ENCODE measurements around the gene LSAMP.

LSAMP gene

GRCh38 chr3:116148881-116149851 lies 296.1 kb downstream of the LSAMP start:
- H3K4me1 ChIP-seq (ENCODE audit: insufficient read depth, low read length, poor library complexity, severe bottlenecking), result no peaks in the 10 kb centered on the region

GRCh38 chr3:116145613-116146012 lies 299.7 kb downstream of the LSAMP start:
- no peak overlapping the region for H3K4me3 ChIP-seq (ENCODE audit: low read length, poor library complexity, severe bottlenecking)
- H3K4me1 ChIP-seq (ENCODE audit: insufficient read depth, low read length, poor library complexity, severe bottlenecking), result no peaks in the 10 kb centered on the region
- no peak overlapping the region for H3K9ac ChIP-seq (ENCODE audit: low read depth, low read length, poor library complexity, severe bottlenecking)
- H3K9me2 ChIP-seq (replicated peaks; ENCODE audit: low read depth, low read length), result no peaks in the 10 kb centered on the region
- H3K4me2 ChIP-seq (ENCODE audit: low read depth, low read length, poor library complexity, severe bottlenecking), result no peak overlapping the region
- H2AFZ ChIP-seq (ENCODE audit: low read length), result no peak overlapping the region
- H3K9me3 ChIP-seq (ENCODE audit: insufficient read depth, low read depth, low read length), result no peaks in the 10 kb centered on the region
- no peaks in the 10 kb centered on the region for H3K27me3 ChIP-seq (ENCODE audit: insufficient read depth, low read length, poor library complexity, severe bottlenecking)
- no peak for TF ChIP-seq CTCF (conservative IDR thresholded peaks at IDR 0.05; ENCODE audit: low read length)
- no peak for TF ChIP-seq EZH2phosphoT487 (IDR thresholded peaks at IDR 0.05; ENCODE audit: borderline replicate concordance)
- H3K36me3 ChIP-seq (ENCODE audit: insufficient read depth, low read length), result no peaks in the 10 kb centered on the region
- H3K79me2 ChIP-seq (ENCODE audit: insufficient read depth, low read length), result no peaks in the 10 kb centered on the region
- no peaks in the 10 kb centered on the region for H3F3A ChIP-seq (ENCODE audit: low read depth)
- H4K20me1 ChIP-seq (ENCODE audit: insufficient read depth, low read length, poor library complexity, severe bottlenecking), result no peaks in the 10 kb centered on the region

More at GRCh38 chr3:116148881-116149851, 296.1 kb downstream of the LSAMP start:
- no peaks in the 10 kb centered on the region for H3K27me3 ChIP-seq (ENCODE audit: insufficient read depth, low read length, poor library complexity, severe bottlenecking)
- H3K79me2 ChIP-seq (ENCODE audit: insufficient read depth, low read length), result no peaks in the 10 kb centered on the region
- no peak overlapping the region for H3K9ac ChIP-seq (ENCODE audit: low read depth, low read length, poor library complexity, severe bottlenecking)
- H3K36me3 ChIP-seq (ENCODE audit: insufficient read depth, low read length), result no peaks in the 10 kb centered on the region
- H3F3A ChIP-seq (ENCODE audit: low read depth), result no peaks in the 10 kb centered on the region
- TF ChIP-seq CTCF (conservative IDR thresholded peaks at IDR 0.05; ENCODE audit: low read length) (no peak), EZH2phosphoT487 (IDR thresholded peaks at IDR 0.05; ENCODE audit: borderline replicate concordance) (no peak)
- no peaks in the 10 kb centered on the region for H3K9me2 ChIP-seq (replicated peaks; ENCODE audit: low read depth, low read length)
- H3K9me3 ChIP-seq (ENCODE audit: insufficient read depth, low read depth, low read length), result no peaks in the 10 kb centered on the region
- H2AFZ ChIP-seq (ENCODE audit: low read length), result no peak overlapping the region
- H3K4me3 ChIP-seq (ENCODE audit: low read length, poor library complexity, severe bottlenecking), result no peak overlapping the region
- no peaks in the 10 kb centered on the region for H4K20me1 ChIP-seq (ENCODE audit: insufficient read depth, low read length, poor library complexity, severe bottlenecking)
- no peak overlapping the region for H3K4me2 ChIP-seq (ENCODE audit: low read depth, low read length, poor library complexity, severe bottlenecking)

- no peaks in the 10 kb centered on the region for H3K9me3 ChIP-seq (ENCODE audit: insufficient read depth, low read depth, low read length)
- H3K4me1 ChIP-seq (ENCODE audit: insufficient read depth, low read length, poor library complexity, severe bottlenecking), result no peaks in the 10 kb centered on the region
- TF ChIP-seq CTCF (conservative IDR thresholded peaks at IDR 0.05; ENCODE audit: low read length) (no peak), EZH2phosphoT487 (IDR thresholded peaks at IDR 0.05; ENCODE audit: borderline replicate concordance) (no peak)
These were observed 303.6 kb downstream of the LSAMP start for GRCh38 chr3:116141724-116142123.

More at GRCh38 chr3:116141724-116142123, 303.6 kb downstream of the LSAMP start:
- Histone ChIP-seq H3K9me2 (replicated peaks; ENCODE audit: low read depth, low read length) (no peaks in the 10 kb centered on the region), H3K9ac (ENCODE audit: low read depth, low read length, poor library complexity, severe bottlenecking) (no peak overlapping the region), H3K27me3 (ENCODE audit: insufficient read depth, low read length, poor library complexity, severe bottlenecking) (no peaks in the 10 kb centered on the region), H3K4me3 (ENCODE audit: low read length, poor library complexity, severe bottlenecking) (no peak overlapping the region), H3K36me3 (ENCODE audit: insufficient read depth, low read length) (no peaks in the 10 kb centered on the region), H4K20me1 (ENCODE audit: insufficient read depth, low read length, poor library complexity, severe bottlenecking) (no peaks in the 10 kb centered on the region), H3K4me2 (ENCODE audit: low read depth, low read length, poor library complexity, severe bottlenecking) (no peak overlapping the region), H2AFZ (ENCODE audit: low read length) (no peak overlapping the region), H3K79me2 (ENCODE audit: insufficient read depth, low read length) (no peaks in the 10 kb centered on the region), H3F3A (ENCODE audit: low read depth) (no peaks in the 10 kb centered on the region)
